SK-N-SH (cell line): ENCODE data around the gene ACBD7.

ENCODE experiments used
- EP300 ChIP-seq, 2 experiments: IDR thresholded peaks; 2 replicates each; pipeline versions ENCODE4 v1.4.0 to v1.6.1; 2012; ENCODE audit warnings: borderline replicate concordance in 1 of 2, low read depth in 1 of 2, low read length in 1 of 2
- FOXJ3 ChIP-seq: sonication (generic); formaldehyde crosslinking; IDR thresholded peaks from 2 replicates; pipeline ENCODE4 v1.5.1; 2020; ENCODE audit warnings: mild to moderate bottlenecking, missing genetic modification reagents
- TF ChIP-seq, protein P1 (sequence below): IDR thresholded peaks from 2 replicates; pipeline ENCODE4 v1.4.0; 2012; ENCODE audit warnings: low read depth

DNA sequence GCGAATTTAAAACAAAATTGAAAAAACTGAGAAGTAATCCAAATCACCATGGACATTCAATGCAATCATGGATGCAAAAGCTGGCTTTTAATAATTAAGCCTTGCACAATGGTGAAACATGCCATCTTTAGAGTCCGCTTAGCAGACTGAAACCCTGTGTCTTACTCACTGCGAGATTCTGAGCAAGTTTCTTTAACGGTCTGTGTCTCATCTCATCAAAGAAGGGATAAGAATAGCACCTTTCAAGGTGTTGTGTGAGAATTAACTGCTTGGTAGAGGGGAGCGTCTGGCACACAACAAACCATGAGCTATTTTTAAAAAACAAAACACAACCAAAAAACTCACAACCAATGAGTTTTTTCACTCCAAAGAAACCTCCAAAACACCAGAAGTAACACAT lies 21.4 kb downstream of the ACBD7 start:
- TF ChIP-seq EP300 (IDR thresholded peaks at IDR 0.05; ENCODE audit: borderline replicate concordance in 1 of 2, low read depth in 1 of 2, low read length in 1 of 2) (no peak), FOXJ3 (CRISPR knock-in tag) (no peak)
- TF ChIP-seq, protein P1, sequence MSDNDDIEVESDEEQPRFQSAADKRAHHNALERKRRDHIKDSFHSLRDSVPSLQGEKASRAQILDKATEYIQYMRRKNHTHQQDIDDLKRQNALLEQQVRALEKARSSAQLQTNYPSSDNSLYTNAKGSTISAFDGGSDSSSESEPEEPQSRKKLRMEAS = no peak
